ENCODE measurements around the gene AIRE.

The AIRE gene

DNA sequence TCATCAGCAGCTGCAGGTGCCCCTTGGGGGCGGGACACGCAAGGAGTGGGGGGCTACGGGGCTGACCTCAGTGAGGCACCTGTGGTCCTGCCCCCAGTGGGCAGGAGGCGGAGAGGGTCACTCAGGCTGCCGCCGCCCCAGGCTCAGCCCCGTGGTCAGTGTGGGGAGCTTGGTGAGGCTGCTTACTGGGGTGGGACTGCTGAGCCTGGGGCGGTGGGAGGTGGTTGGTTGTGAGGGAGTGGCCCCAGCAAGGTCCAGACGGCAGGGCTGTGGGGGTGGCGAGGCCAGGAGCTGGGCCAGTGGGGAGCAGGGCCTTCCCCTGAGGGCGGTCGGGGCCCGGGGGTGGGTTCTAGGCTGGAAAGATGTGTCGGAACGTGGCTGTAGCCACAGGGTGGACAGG, 28.5 kb downstream of the AIRE start:
- Mint-ChIP-seq H3K4me1 (ENCODE audit: low read depth) (no peaks in the 10 kb centered on the region), H3K27ac (no peak overlapping the region), H3K36me3 (ENCODE audit: low read depth) (peaks cover 100% of the 10 kb centered on the region), H3K27me3 (no peaks in the 10 kb centered on the region), H3K9me3 (no peaks in the 10 kb centered on the region), H3K4me3 (no peak overlapping the region)
- intact Hi-C loops (cut with micrococcal nuclease) = no loop called here

DNA sequence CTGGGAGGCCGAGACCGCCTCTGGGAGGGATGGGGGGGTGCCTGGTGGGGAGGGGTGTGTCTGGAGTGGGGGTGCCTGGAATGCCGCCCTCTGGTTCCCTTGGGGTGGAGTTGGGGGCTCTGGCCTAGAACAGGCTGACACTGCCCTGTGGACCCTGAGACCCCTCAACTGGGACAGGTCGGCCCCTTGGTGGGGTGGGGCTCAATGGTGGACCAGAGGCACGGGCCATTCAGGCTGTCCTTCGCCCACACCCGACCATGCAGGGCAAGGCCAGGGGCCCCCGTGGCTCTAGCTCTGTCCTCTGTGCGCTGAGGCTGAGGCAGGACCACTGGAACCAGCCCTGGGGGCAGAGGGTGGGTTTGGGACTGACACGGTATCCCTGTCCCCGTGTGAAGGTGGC, 28.9 kb downstream of the AIRE start:
- intact Hi-C loops (cut with micrococcal nuclease) = no loop called here
- no peaks in the 10 kb centered on the region for H3K9me3 Mint-ChIP-seq
- no peak overlapping the region for H3K4me3 Mint-ChIP-seq
- peaks cover 100% of the 10 kb centered on the region for H3K36me3 Mint-ChIP-seq (ENCODE audit: low read depth)
- H3K27ac Mint-ChIP-seq = no peak overlapping the region
- no peaks in the 10 kb centered on the region for H3K4me1 Mint-ChIP-seq (ENCODE audit: low read depth)
- H3K27me3 Mint-ChIP-seq = no peaks in the 10 kb centered on the region

DNA sequence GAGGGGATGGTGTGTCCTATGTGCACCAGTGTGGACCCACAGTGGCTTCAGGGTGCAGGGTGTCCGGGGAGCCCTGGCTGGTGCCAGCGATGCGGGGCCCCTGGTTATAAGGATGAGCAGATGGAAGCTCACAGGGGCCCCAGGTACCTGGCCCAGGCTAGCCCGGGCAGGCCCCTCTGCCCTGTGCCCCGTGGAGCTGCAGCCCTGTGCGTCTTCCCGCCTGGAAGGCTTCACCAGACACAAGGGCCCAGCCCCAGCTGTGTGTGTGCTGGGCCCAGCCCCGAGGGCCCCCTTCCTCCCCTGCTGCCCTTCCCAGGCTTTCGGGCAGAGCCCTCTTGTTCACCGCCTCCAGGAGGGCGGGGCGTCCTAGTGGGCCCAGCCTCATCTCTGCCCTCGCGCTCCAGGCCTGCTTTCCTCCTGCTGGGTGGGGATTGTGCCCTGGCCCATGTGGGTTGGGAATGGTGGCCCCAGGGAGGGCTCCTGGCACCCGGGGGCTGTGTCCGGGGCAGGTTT, 30.1 kb downstream of the AIRE start:
- Mint-ChIP-seq H3K4me1 (ENCODE audit: low read depth) (no peaks in the 10 kb centered on the region), H3K4me3 (no peak overlapping the region), H3K27me3 (no peaks in the 10 kb centered on the region), H3K27ac (no peak overlapping the region), H3K36me3 (ENCODE audit: low read depth) (peaks cover 100% of the 10 kb centered on the region), H3K9me3 (no peaks in the 10 kb centered on the region)
- intact Hi-C loops (cut with micrococcal nuclease) = no loop called here

- Mint-ChIP-seq H3K4me1 (ENCODE audit: low read depth) (no peaks in the 10 kb centered on the region), H3K9me3 (no peaks in the 10 kb centered on the region), H3K27me3 (no peaks in the 10 kb centered on the region), H3K36me3 (ENCODE audit: low read depth) (peaks cover 100% of the 10 kb centered on the region), H3K27ac (no peak overlapping the region), H3K4me3 (no peak overlapping the region)
- intact Hi-C loops (cut with micrococcal nuclease) = no loop called here
Measured at GRCh38 chr21:44316277-44316900, 30.7 kb downstream of the AIRE start.

GRCh38 chr21:44317241-44317782, 31.6 kb downstream of the AIRE start:
- intact Hi-C loops (cut with micrococcal nuclease) = no loop called here
- no peaks in the 10 kb centered on the region for H3K4me1 Mint-ChIP-seq (ENCODE audit: low read depth)
- H3K9me3 Mint-ChIP-seq = no peaks in the 10 kb centered on the region
- H3K27me3 Mint-ChIP-seq = no peaks in the 10 kb centered on the region
- H3K27ac Mint-ChIP-seq = no peak overlapping the region
- H3K4me3 Mint-ChIP-seq = no peak overlapping the region
- peaks cover 100% of the 10 kb centered on the region for H3K36me3 Mint-ChIP-seq (ENCODE audit: low read depth)

DNA sequence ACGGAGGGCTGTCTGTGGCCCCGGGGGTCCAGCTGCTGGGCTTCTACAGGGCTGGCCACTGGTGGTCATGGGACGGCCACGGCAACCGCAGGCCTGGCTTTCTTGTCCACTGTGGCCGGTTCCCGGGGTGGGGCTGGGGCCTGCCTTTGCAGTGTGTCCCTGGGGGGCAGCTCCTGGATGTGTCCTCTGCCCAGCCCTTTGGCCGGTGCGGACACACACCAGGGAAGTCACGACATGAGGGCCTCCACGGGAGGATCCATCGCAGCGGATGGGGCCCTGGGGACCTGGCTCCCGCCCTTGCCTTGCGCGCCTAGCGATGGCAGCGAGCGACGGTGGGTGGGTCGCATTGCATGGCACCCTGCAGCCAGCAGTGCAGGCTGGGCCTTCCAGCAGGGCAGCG, 32.2 kb downstream of the AIRE start:
- Mint-ChIP-seq H3K4me1 (ENCODE audit: low read depth) (no peaks in the 10 kb centered on the region), H3K27me3 (no peaks in the 10 kb centered on the region), H3K27ac (no peak overlapping the region), H3K9me3 (no peaks in the 10 kb centered on the region), H3K36me3 (ENCODE audit: low read depth) (peaks cover 100% of the 10 kb centered on the region), H3K4me3 (no peak overlapping the region)
- intact Hi-C loops (cut with micrococcal nuclease) = no loop called here

DNA sequence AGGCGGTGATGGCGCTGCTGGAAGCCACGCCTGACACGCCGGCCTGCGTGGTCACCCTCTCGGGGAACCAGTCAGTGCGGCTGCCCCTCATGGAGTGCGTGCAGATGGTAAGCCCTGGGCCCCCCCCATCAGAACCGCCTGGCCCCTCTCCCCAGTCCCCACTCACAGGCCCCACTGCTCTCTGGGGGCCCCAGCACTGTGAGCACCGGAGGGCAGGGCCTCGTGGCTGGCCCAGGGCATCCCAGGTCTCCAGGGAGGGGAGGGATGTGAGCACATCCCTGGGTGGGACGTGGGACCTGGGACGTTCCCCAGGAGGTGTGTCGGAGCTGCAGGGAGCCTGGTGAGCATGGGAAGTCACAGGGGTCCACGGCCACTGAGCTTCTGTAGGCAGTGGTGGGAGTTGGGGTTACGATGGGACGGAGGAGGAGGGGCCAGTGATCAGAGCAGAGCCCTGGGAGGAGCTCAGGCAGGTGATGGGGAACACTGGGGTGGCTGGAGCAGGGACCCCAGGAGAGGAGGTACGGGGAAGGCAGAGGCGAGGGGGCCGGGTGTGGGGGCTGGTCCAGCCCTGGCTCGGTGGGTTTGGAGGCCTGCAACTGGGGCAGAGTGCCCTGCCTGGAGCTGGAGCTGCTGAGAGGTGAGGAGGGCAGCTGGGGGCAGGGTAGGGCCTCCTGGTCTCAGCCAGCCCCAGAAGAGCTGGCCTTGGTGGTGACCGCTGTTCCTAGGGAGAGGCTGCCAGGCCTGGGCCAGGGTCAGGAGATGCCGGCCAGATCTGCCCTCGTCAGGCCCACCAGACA, 33.0 kb downstream of the AIRE start:
- Mint-ChIP-seq H3K27ac (no peak overlapping the region), H3K9me3 (no peaks in the 10 kb centered on the region), H3K4me3 (no peak overlapping the region), H3K27me3 (no peaks in the 10 kb centered on the region), H3K4me1 (ENCODE audit: low read depth) (no peaks in the 10 kb centered on the region), H3K36me3 (ENCODE audit: low read depth) (peaks cover 100% of the 10 kb centered on the region)
- intact Hi-C loops (cut with micrococcal nuclease) = no loop called here

GRCh38 chr21:44319407-44320065, 33.9 kb downstream of the AIRE start:
- Mint-ChIP-seq H3K36me3 (ENCODE audit: low read depth) (peaks cover 100% of the 10 kb centered on the region), H3K27me3 (no peaks in the 10 kb centered on the region), H3K27ac (no peak overlapping the region), H3K9me3 (no peaks in the 10 kb centered on the region), H3K4me3 (no peak overlapping the region), H3K4me1 (ENCODE audit: low read depth) (no peaks in the 10 kb centered on the region)
- intact Hi-C loops (cut with micrococcal nuclease) = no loop called here

DNA sequence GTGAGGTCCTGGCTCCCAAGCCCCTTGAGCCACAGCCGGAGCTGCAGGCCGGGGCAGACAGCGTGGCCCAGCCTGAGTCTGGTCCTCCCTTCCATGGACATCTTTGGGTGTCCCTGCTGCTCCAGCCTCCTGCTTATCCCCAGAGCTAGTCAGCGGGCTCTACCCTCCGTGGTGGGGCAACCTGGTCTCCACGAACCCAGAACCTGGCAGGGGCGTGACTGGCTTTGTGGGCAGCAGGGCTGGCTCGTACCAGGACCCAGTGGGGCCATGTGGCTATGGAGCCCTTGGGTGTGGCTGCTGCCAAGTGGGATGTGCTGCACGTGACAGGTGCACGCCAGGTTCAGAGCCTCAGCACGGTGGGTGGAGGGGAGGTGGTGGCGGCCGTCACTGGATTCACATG, 35.2 kb downstream of the AIRE start:
- intact Hi-C loops (cut with micrococcal nuclease) = no loop called here
- H3K4me1 Mint-ChIP-seq (ENCODE audit: low read depth) = no peaks in the 10 kb centered on the region
- no peaks in the 10 kb centered on the region for H3K27me3 Mint-ChIP-seq
- no peak overlapping the region for H3K27ac Mint-ChIP-seq
- H3K36me3 Mint-ChIP-seq (ENCODE audit: low read depth) = peaks cover 100% of the 10 kb centered on the region
- no peak overlapping the region for H3K4me3 Mint-ChIP-seq
- no peaks in the 10 kb centered on the region for H3K9me3 Mint-ChIP-seq

DNA sequence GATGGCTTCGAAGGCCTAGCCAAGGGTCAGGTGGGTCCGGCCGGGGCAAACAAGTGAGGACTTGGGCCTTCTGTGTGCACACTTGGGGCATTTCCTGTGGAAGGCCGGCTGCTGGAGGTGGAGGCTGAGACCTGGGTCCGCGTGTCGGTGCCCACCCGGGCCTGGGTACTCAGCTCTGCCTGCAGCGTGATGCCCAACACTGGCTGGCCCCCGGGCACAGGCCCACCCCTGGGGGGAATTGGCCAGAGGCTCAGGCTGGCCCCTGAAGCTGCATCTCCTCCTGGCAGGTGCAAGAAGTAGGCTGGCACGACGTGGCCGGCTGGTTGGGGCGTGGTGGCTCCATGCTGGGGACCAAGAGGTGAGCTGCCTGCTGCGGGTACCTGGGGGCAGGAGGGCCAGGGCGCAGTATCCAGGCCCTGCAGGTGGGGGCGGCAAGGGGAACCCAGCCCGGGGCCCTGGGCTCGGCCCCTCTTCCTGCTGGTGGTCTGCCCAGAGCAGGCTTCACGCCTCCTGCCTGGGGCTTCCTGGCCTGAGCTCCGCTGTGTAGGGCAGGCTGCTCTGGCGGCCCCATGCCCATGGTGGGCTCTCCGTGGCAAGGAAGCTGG, 36.3 kb downstream of the AIRE start:
- Mint-ChIP-seq H3K4me1 (ENCODE audit: low read depth) (no peaks in the 10 kb centered on the region), H3K27ac (no peak overlapping the region), H3K4me3 (no peak overlapping the region), H3K27me3 (no peaks in the 10 kb centered on the region), H3K36me3 (ENCODE audit: low read depth) (peaks cover 100% of the 10 kb centered on the region), H3K9me3 (no peaks in the 10 kb centered on the region)
- intact Hi-C loops (cut with micrococcal nuclease) = no loop called here

GRCh38 chr21:44322621-44323325, 37.1 kb downstream of the AIRE start:
- Mint-ChIP-seq H3K9me3 (no peaks in the 10 kb centered on the region), H3K4me1 (ENCODE audit: low read depth) (no peaks in the 10 kb centered on the region), H3K27me3 (no peaks in the 10 kb centered on the region), H3K4me3 (no peak overlapping the region), H3K27ac (no peak overlapping the region), H3K36me3 (ENCODE audit: low read depth) (peaks cover 100% of the 10 kb centered on the region)
- intact Hi-C loops (cut with micrococcal nuclease) = no loop called here

- no peak overlapping the region for H3K27ac Mint-ChIP-seq
- no peak overlapping the region for H3K4me3 Mint-ChIP-seq
- H3K4me1 Mint-ChIP-seq (ENCODE audit: low read depth) = no peaks in the 10 kb centered on the region
- H3K36me3 Mint-ChIP-seq (ENCODE audit: low read depth) = peaks cover 100% of the 10 kb centered on the region
- intact Hi-C loops (cut with micrococcal nuclease) = no loop called here
- H3K27me3 Mint-ChIP-seq = no peaks in the 10 kb centered on the region
- H3K9me3 Mint-ChIP-seq = no peaks in the 10 kb centered on the region
Measured at GRCh38 chr21:44323591-44323990, 37.9 kb downstream of the AIRE start.

- intact Hi-C loops (cut with micrococcal nuclease) = no loop called here
- Mint-ChIP-seq H3K4me3 (no peak overlapping the region), H3K9me3 (no peaks in the 10 kb centered on the region), H3K36me3 (ENCODE audit: low read depth) (peaks cover 100% of the 10 kb centered on the region), H3K27ac (no peak overlapping the region), H3K27me3 (no peaks in the 10 kb centered on the region), H3K4me1 (ENCODE audit: low read depth) (no peaks in the 10 kb centered on the region)
Measured at GRCh38 chr21:44324106-44324853, 38.6 kb downstream of the AIRE start.
